ENCODE results near the gene ZNF778. TPM values are rescaled to one million over a fixed set of nuclear protein-coding genes. Genes with fewer than 3 reads are reported as not detected.

Gene ZNF778
- total RNA-seq, 2 donors from 2014 or later: 17.1 to 27.2 TPM

DNA sequence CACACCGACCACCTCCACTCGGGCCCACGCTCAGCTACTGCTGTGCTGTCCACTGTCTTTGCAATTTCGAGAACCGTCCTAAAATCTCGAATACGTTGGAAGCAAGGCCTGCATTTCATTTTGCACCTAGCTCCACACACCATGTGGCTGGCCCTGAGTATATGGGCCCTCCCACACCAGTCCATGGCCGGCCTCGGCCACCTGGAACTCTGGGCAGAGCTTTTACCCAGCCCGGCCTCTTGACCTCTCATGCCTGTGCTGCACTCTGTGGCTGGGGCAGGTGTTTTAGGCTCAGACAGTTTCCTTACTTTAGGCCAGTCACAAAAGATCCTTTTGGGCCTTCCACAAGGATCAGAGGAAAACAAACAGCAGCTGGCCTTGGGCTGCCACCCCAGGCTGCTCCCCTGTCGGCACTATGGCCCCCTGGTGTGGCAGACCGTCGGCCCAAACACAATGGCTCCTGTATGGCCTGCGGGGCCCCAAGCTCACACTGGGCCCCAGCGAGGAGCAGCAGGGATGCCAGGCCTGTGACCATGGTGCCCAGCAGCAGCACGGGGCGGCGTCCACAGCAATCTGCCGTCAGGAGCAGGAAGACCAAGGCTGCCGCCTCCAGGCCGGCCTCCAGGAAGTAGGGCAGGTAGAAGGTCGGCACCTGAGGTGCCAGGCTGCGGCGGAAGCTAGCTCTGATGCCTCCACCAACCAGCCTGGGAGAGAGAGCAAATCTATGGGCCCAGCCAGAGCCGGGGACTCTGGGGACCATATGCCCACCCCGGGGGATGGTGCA is 19.7 kb upstream of the ZNF778 start:
- Histone ChIP-seq H3K27ac (no peak overlapping the region), H3K36me3 (no peaks in the 10 kb centered on the region), H3K4me3 (no peak overlapping the region), H3K4me1 (ENCODE audit: control insufficient read depth in 1 of 2, low read depth in 2 of 2) (peaks cover 9 to 10% of the 10 kb centered on the region in 2 donors), H3K27me3 (replicated peaks; ENCODE audit: insufficient read depth) (peaks cover 10% of the 10 kb centered on the region), H3K9me3 (no peaks in the 10 kb centered on the region)
- TF ChIP-seq, protein P1, sequence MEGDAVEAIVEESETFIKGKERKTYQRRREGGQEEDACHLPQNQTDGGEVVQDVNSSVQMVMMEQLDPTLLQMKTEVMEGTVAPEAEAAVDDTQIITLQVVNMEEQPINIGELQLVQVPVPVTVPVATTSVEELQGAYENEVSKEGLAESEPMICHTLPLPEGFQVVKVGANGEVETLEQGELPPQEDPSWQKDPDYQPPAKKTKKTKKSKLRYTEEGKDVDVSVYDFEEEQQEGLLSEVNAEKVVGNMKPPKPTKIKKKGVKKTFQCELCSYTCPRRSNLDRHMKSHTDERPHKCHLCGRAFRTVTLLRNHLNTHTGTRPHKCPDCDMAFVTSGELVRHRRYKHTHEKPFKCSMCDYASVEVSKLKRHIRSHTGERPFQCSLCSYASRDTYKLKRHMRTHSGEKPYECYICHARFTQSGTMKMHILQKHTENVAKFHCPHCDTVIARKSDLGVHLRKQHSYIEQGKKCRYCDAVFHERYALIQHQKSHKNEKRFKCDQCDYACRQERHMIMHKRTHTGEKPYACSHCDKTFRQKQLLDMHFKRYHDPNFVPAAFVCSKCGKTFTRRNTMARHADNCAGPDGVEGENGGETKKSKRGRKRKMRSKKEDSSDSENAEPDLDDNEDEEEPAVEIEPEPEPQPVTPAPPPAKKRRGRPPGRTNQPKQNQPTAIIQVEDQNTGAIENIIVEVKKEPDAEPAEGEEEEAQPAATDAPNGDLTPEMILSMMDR (IDR thresholded peaks at IDR 0.05): no peak
- no peak for ATAC-seq (ENCODE audit: insufficient number of reproducible peaks, low FRiP score, low read depth)
- no peak for DNase-seq (ENCODE audit: low spot score)

DNA sequence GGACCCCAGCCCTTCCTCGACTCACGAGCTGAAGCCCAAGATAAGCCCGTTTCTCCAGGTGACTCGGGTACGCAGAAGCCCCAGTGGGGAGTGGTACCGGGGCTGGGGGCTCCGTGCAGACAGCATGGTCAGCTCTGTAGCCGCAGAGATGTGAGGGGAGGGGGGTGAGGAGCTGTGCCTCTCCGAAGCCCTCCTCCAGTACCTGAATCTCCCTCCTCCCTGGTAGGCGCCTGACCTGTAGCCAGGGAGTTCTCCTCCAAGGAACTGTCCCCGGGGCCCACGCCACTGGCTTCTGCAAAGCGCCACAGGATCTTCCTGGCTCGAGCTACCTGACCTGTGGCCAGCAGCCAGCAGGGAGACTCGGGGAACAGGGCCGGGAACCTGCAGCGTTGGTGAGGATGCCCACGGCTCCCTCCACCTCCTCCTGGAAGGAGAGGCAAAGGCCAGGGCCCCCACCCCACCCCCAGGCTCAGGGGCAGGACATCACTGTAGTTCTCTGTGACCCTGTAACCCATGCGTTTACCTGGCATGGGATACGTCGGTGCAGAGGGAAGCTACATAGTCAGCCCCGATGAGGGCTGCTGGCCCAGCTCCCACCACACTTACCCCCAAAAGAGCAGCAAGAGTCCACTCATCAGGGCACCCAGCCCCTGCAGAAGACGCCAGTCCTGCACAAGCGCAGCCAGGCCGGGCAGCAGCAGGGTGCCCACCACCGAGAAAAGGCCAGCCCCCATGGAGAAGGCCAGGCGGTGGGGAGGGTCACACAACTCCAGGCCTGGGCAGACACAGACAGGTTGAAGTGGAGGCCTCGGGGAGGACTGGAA is 18.9 kb upstream of the ZNF778 start:
- TF ChIP-seq, protein P1 (IDR thresholded peaks at IDR 0.05): no peak
- Histone ChIP-seq H3K4me3 (no peak overlapping the region), H3K27me3 (replicated peaks; ENCODE audit: insufficient read depth) (peaks cover 10% of the 10 kb centered on the region), H3K9me3 (no peaks in the 10 kb centered on the region), H3K27ac (no peak overlapping the region), H3K36me3 (no peaks in the 10 kb centered on the region), H3K4me1 (ENCODE audit: control insufficient read depth in 1 of 2, low read depth in 2 of 2) (peaks cover 9 to 10% of the 10 kb centered on the region in 2 donors)
- ATAC-seq (ENCODE audit: insufficient number of reproducible peaks, low FRiP score, low read depth) (no peak), DNase-seq (ENCODE audit: low spot score) (no peak)

DNA sequence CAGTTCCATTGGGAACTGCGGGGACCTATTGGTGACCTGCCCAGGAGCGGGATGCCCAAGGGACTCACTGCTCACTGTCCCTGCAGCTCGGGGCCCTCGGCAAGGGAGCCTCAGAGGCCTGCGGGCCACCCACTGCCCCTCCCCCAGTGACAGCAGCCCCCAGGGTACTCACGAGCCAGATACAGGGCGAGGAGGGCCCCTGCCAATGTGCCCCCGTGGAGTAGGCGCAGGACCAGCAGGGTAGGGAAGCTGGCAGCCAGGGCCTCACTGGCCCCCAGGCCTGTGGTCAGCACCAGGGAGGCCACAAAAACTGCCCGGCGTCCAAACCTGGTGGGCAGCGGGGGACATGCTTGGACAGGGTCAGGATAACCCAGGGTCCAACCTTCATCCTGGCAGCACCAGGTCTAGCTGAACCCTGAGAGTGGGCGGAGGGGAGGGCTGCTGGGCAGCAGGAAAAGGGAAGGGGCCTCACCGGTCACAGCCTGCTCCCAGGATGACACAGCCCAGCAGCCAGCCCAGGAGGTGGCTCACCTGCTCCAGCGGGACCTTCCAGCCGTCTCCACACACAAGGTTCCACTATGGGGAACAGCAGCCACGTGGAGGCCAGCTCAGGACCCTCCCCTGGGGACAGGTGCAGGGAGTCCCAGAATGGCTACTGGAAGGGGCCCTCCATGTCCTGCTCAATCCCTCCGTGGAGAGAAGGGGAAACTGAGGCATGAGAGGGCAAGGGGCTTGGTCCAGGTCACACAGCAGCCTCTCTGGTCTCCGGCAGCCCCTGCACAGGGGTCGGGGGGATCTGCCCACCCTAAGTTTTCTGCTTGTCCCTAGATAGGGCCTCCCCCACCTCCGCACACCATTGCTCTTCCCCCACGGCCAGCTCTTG is 18.0 kb upstream of the ZNF778 start:
- no peak for DNase-seq (ENCODE audit: low spot score)
- Histone ChIP-seq H3K36me3 (no peaks in the 10 kb centered on the region), H3K27me3 (replicated peaks; ENCODE audit: insufficient read depth) (peaks cover 10% of the 10 kb centered on the region), H3K4me1 (ENCODE audit: control insufficient read depth in 1 of 2, low read depth in 2 of 2) (peaks cover 9 to 10% of the 10 kb centered on the region in 2 donors), H3K4me3 (no peak overlapping the region), H3K9me3 (no peaks in the 10 kb centered on the region), H3K27ac (no peak overlapping the region)
- no peak for ATAC-seq (ENCODE audit: insufficient number of reproducible peaks, low FRiP score, low read depth)
- TF ChIP-seq, protein P1 (IDR thresholded peaks at IDR 0.05): no peak

DNA sequence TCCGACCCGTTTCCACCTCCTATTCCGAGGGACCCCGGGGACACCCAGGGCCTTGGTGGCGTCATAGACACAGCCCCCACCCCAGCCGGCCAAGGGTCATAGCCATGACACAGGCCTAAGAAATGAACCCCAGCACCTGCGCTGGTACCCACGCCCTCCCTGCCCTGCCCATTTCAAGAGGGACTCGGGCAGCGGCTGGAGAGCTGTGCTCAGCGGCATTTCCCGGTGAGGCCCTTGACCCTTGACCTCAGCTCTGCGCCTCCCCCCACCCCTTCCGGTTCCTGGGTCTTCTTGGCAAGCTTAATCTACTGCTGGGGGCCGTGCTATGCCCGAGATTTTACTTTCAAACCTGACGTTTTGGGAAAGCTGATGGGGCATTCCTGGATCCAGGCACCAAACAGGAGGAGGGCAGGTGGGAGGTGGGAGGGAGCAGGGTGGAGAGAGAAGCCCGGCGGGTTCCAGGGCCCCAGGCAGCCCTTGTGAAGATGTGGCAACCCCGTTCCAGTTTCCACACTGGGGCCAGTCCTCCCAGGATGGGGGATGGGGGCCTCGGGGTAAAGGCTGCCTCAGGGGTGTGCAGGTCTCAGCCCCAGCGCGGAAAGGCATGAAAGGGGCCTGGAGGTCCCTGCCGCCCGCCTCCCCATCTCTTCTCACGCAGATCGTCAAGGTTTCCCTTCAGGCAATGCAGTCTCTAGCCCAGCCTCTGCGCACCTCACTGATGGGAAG is 17.2 kb upstream of the ZNF778 start, which contains the start of gene SLC22A31:
TSS of gene SLC22A31 (minus strand) at position 414 of the 726 bp plus-strand sequence. CDS start at position 378, 36 bp downstream.
- H3K4me3 ChIP-seq: peak within 1 kb of the TSS; percentile 51
- TF ChIP-seq, protein P1 (IDR thresholded peaks at IDR 0.05): no peak
- H3K27me3 ChIP-seq (replicated peaks; ENCODE audit: insufficient read depth): peaks cover 10% of the 10 kb centered on the region
- no peaks in the 10 kb centered on the region for H3K9me3 ChIP-seq
- DNase-seq (ENCODE audit: low spot score) (no peak), ATAC-seq (ENCODE audit: insufficient number of reproducible peaks, low FRiP score, low read depth) (no peak)
- no peaks in the 10 kb centered on the region for H3K36me3 ChIP-seq
- H3K4me1 ChIP-seq (ENCODE audit: control insufficient read depth in 1 of 2, low read depth in 2 of 2): peaks cover 9 to 10% of the 10 kb centered on the region in 2 donors
- H3K27ac ChIP-seq: no peak within 1 kb of the TSS
